Dermis lymphatic vessel endothelial cell (primary cell): ENCODE measurements around the gene PTGS1. TPM values are rescaled to one million over a fixed set of nuclear protein-coding genes. Genes with fewer than 3 reads are reported as not detected.

Experiments used
- total RNA-seq: library from RNA; depleted of rRNA; stranded (reverse); fragments of >200 nt; gene quantifications from 2 replicates; pipeline ENCODE4 v1.2.1, GENCODE V29; 2014

Gene PTGS1
- 0.76 and 1.5 TPM in 2 replicates for total RNA-seq

GRCh38 chr9:122370869-122371755 is at the start of gene PTGS1:
Gene PTGS1, plus strand, starts transcription at chr9:122371024. Its CDS starts 61 bp downstream, at chr9:122371085.

Other genes starting within 250 kb of the PTGS1 start
- 29.9 and 38.8 TPM in 2 replicates for gene NDUFA8, start 211.2 kb upstream of the PTGS1 start, total RNA-seq
- gene MORN5, start 211.1 kb upstream of the PTGS1 start, total RNA-seq, result not detected in 2 replicates
- 0.09 and 0.22 TPM in 2 replicates for gene LHX6, start 142.1 kb upstream of the PTGS1 start, total RNA-seq
- 4.2 and 7.6 TPM in 2 replicates for gene RBM18, start 106.2 kb upstream of the PTGS1 start, total RNA-seq
- 34.5 and 43.1 TPM in 2 replicates for gene MRRF, start 106.1 kb upstream of the PTGS1 start, total RNA-seq
- not detected in 2 replicates for gene OR1J1, start 106.9 kb downstream of the PTGS1 start, total RNA-seq
- gene OR1J2, start 139.8 kb downstream of the PTGS1 start, total RNA-seq, result not detected in 2 replicates
- gene OR1J4, start 148.1 kb downstream of the PTGS1 start, total RNA-seq, result not detected in 2 replicates
- not detected in 2 replicates for gene OR1N1, start 156.3 kb downstream of the PTGS1 start, total RNA-seq
- gene OR1N2, start 182.1 kb downstream of the PTGS1 start, total RNA-seq, result not detected in 2 replicates
- 0.43 and 0.69 TPM in 2 replicates for gene OR1L8, start 212.4 kb downstream of the PTGS1 start, total RNA-seq
- not detected in 2 replicates for gene OR1Q1, start 243.7 kb downstream of the PTGS1 start, total RNA-seq